Tibial nerve (tissue), 4 donors: ENCODE data around the gene CENPM.

Source experiments
- EP300 ChIP-seq, 2 donors: sonication (generic); formaldehyde crosslinking; IDR thresholded peaks; one replicate each; pipeline ENCODE4 v1.6.1; 2017; ENCODE audit warnings: antibody characterized with exemption in 2 of 2, mild to moderate bottlenecking in 1 of 2
- TF ChIP-seq, protein P1 (sequence below), 5 experiments: fragments of 200-600 bp in 3 of 5; fragments of 450-650 bp in 2 of 5; sonication (generic) in 3 of 5; IDR thresholded peaks; one replicate each; pipeline ENCODE4 v1.5.1; 2016 to 2019; ENCODE audit warnings: antibody characterized with exemption in 5 of 5, mild to moderate bottlenecking in 3 of 5, moderate library complexity in 2 of 5

DNA sequence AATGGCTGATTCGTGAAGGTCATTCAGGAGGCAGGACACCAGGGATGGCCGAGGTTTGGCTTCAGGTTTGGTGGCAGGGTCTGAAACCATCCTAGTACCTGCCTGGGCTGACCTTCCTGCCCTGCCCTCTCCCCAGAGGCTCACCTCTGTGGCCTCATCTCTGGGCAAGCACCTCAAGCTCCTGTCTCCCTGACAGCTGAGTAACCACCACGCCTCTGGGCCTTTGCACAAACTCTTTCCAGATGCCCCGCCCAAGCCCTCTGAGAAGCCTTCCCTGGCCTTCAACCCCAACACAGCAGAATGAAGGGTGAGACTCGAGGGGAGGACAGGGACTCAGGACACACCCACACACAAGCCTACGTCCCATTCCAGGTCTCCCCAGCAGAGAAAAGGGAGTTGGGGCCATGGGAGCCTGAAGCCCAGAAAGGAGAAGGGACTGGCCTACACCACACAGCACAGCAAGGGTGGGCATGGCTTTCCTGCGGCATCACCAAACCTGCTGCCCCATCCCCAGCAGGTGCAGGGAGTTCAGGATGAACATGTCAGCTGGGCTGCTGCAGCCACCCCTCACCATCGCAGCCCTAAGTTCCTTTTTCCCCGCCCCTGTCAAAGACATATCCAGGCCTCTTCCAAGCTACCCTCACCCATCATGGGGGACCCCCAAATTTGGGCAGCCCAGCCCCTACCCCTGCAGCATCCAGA lies 34.5 kb downstream of the CENPM start:
- TF ChIP-seq, protein P1, sequence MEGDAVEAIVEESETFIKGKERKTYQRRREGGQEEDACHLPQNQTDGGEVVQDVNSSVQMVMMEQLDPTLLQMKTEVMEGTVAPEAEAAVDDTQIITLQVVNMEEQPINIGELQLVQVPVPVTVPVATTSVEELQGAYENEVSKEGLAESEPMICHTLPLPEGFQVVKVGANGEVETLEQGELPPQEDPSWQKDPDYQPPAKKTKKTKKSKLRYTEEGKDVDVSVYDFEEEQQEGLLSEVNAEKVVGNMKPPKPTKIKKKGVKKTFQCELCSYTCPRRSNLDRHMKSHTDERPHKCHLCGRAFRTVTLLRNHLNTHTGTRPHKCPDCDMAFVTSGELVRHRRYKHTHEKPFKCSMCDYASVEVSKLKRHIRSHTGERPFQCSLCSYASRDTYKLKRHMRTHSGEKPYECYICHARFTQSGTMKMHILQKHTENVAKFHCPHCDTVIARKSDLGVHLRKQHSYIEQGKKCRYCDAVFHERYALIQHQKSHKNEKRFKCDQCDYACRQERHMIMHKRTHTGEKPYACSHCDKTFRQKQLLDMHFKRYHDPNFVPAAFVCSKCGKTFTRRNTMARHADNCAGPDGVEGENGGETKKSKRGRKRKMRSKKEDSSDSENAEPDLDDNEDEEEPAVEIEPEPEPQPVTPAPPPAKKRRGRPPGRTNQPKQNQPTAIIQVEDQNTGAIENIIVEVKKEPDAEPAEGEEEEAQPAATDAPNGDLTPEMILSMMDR (IDR thresholded peaks at IDR 0.05), result no peak
- TF ChIP-seq EP300 (IDR thresholded peaks at IDR 0.05), result no peak
